ENCODE results near the gene DSG2.

DNA sequence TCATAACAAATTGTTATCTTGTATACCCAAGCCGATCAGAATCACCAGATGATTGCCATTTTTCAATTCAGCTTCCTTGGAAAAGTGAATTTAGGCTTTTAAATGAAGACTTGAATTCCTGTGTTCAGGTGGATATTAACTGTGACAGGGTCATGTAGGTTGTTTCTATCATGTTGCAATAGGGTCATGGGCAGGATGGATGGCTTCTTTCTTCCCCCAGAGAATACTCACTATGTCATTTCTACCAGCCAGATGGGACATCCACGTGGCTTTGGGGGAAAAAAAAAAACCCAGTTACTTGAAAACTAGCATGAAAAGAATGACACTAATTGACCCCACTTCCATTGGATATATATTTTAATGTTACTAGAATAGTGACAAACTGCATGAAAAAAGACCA lies 14.6 kb upstream of the DSG2 start:
- TF ChIP-seq POLR2AphosphoS5 (IDR thresholded peaks at IDR 0.05; ENCODE audit: low read depth, low read length): no peak
- TF ChIP-seq, protein P1, sequence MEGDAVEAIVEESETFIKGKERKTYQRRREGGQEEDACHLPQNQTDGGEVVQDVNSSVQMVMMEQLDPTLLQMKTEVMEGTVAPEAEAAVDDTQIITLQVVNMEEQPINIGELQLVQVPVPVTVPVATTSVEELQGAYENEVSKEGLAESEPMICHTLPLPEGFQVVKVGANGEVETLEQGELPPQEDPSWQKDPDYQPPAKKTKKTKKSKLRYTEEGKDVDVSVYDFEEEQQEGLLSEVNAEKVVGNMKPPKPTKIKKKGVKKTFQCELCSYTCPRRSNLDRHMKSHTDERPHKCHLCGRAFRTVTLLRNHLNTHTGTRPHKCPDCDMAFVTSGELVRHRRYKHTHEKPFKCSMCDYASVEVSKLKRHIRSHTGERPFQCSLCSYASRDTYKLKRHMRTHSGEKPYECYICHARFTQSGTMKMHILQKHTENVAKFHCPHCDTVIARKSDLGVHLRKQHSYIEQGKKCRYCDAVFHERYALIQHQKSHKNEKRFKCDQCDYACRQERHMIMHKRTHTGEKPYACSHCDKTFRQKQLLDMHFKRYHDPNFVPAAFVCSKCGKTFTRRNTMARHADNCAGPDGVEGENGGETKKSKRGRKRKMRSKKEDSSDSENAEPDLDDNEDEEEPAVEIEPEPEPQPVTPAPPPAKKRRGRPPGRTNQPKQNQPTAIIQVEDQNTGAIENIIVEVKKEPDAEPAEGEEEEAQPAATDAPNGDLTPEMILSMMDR (IDR thresholded peaks at IDR 0.05): no peak

Data from Panc1 (cell line).